Measurements from ENCODE around the gene GRP.

- no peak for TF ChIP-seq SNAI2 (CRISPR knock-in tag; IDR thresholded peaks at IDR 0.05)
- TF ChIP-seq BACH2 (CRISPR knock-in tag; IDR thresholded peaks at IDR 0.05; ENCODE audit: borderline replicate concordance): no peak
- no peak for TF ChIP-seq PATZ1 (CRISPR knock-in tag; IDR thresholded peaks at IDR 0.05; ENCODE audit: borderline replicate concordance)
Observed at GRCh38 chr18:59272891-59273758, 53.2 kb downstream of the GRP start, which contains the start of gene RAX.
